GM19324 (cell line): Measurements from ENCODE around the gene MRTFA.

Source experiments
- ATAC-seq: cut with Tn5 transposase; IDR thresholded peaks from one replicate; pipeline ENCODE4 v1.9.1; 2021; ENCODE audit warnings: mild to moderate bottlenecking, moderate library complexity; ENCODE audit not compliant: unreplicated experiment, low FRiP score

MRTFA gene

GRCh38 chr22:40406063-40406890 is 230.2 kb downstream of the MRTFA start:
- ATAC-seq, result no peak

- no peak for ATAC-seq
Observed at GRCh38 chr22:40405178-40406062, 231.1 kb downstream of the MRTFA start.

GRCh38 chr22:40404251-40405177 is 232.0 kb downstream of the MRTFA start:
- no peak for ATAC-seq

- no peak for ATAC-seq
Observed at GRCh38 chr22:40403651-40404050, 232.9 kb downstream of the MRTFA start.

- no peak for ATAC-seq
Observed at GRCh38 chr22:40403141-40403540, 233.4 kb downstream of the MRTFA start.

- no peak for ATAC-seq
Observed at GRCh38 chr22:40401981-40402406, 234.5 kb downstream of the MRTFA start.

- ATAC-seq, result no peak
Observed at GRCh38 chr22:40401532-40401931, 235.0 kb downstream of the MRTFA start.

GRCh38 chr22:40400159-40400558 is 236.4 kb downstream of the MRTFA start:
- no peak for ATAC-seq

- ATAC-seq, result no peak
Observed at GRCh38 chr22:40399621-40400020, 236.9 kb downstream of the MRTFA start.

GRCh38 chr22:40397396-40397795 is 239.1 kb downstream of the MRTFA start:
- no peak for ATAC-seq

- no peak for ATAC-seq
Observed at GRCh38 chr22:40396882-40397281, 239.6 kb downstream of the MRTFA start.

- no peak for ATAC-seq
Observed at GRCh38 chr22:40395607-40396006, 240.9 kb downstream of the MRTFA start.

- no peak for ATAC-seq
Observed at GRCh38 chr22:40394607-40395006, 241.9 kb downstream of the MRTFA start.

- ATAC-seq, result no peak
Observed at GRCh38 chr22:40392618-40393017, 243.9 kb downstream of the MRTFA start.

- ATAC-seq, result no peak
Observed at GRCh38 chr22:40391417-40391816, 245.1 kb downstream of the MRTFA start.

- no peak for ATAC-seq
Observed at GRCh38 chr22:40388231-40388630, 248.3 kb downstream of the MRTFA start.

GRCh38 chr22:40387746-40388145 is 248.8 kb downstream of the MRTFA start:
- no peak for ATAC-seq

GRCh38 chr22:40385036-40385782 is 251.3 kb downstream of the MRTFA start:
- ATAC-seq, result no peak

GRCh38 chr22:40383905-40384304 is 252.6 kb downstream of the MRTFA start:
- no peak for ATAC-seq

GRCh38 chr22:40381461-40381860 is 255.1 kb downstream of the MRTFA start:
- ATAC-seq, result no peak
